PC-9 (cell line): ENCODE data around the gene HOXC10. TPM values are rescaled to one million over a fixed set of nuclear protein-coding genes. Genes with fewer than 3 reads are reported as not detected.

Source experiments
- BruUV-seq: library from RNA; stranded (reverse); fragments of 400-500 nt; replicated peaks from 2 replicates; lab custom pipeline; 2021; lab: Mats Ljungman, UMichigan
- CTCF ChIA-PET: fragments of 300-600 bp; sonication (Branson Sonifier 250); formaldehyde crosslinking; loops from one replicate; lab custom pipeline; 2022; ENCODE audit warnings: antibody characterized with exemption; lab: Charles Lee
- POLR2A ChIA-PET: fragments of 300-600 bp; sonication (Branson Sonifier 250); formaldehyde crosslinking; loops from one replicate; lab custom pipeline; 2022; ENCODE audit warnings: antibody characterized with exemption; ENCODE audit not compliant: unreplicated experiment; lab: Charles Lee
- DNase-seq, 2 experiments: peaks; one replicate each; pipeline versions ENCODE4 v3.0.0 to v3.0.0-alpha.2; 2015 to 2022; ENCODE audit warnings: mixed read lengths in 1 of 2
- H2AFZ ChIP-seq: fragments of 200-600 bp; sonication (generic); 2 replicates; pipeline ENCODE4 v1.8.1; 2017; ENCODE audit warnings: antibody characterized with exemption
- H3F3A ChIP-seq: fragments of 200-600 bp; sonication (generic); 2 replicates; pipeline ENCODE4 v1.8.1; 2017; ENCODE audit warnings: antibody characterized with exemption, mild to moderate bottlenecking, low read depth; ENCODE audit not compliant: insufficient read depth
- H3K27ac ChIP-seq: fragments of 200-600 bp; sonication (generic); 2 replicates; pipeline ENCODE4 v1.6.1; 2016; ENCODE audit warnings: mixed run types
- H3K27me3 ChIP-seq: fragments of 200-600 bp; sonication (generic); 2 replicates; pipeline ENCODE4 v1.6.1; 2016; ENCODE audit warnings: low read depth, mixed run types; ENCODE audit not compliant: insufficient read depth
- H3K36me3 ChIP-seq: fragments of 200-600 bp; sonication (generic); 2 replicates; pipeline ENCODE4 v1.6.1; 2016; ENCODE audit warnings: low read depth, mixed run types
- H3K4me1 ChIP-seq: fragments of 200-600 bp; sonication (generic); replicated peaks from 2 replicates; pipeline ENCODE4 v1.6.1; 2016; ENCODE audit warnings: mixed run types; ENCODE audit not compliant: insufficient read depth
- H3K4me2 ChIP-seq: fragments of 200-600 bp; sonication (generic); 2 replicates; pipeline ENCODE4 v1.6.1; 2017; ENCODE audit warnings: mixed run types
- H3K4me3 ChIP-seq: fragments of 200-600 bp; sonication (generic); 2 replicates; pipeline ENCODE4 v1.6.1; 2016; ENCODE audit warnings: mixed run types
- H3K79me2 ChIP-seq: fragments of 200-600 bp; sonication (generic); 2 replicates; pipeline ENCODE4 v1.6.1; 2017; ENCODE audit warnings: low read depth, mixed run types
- H3K9me2 ChIP-seq: fragments of 200-600 bp; sonication (generic); 2 replicates; pipeline ENCODE4 v1.8.1; 2017; ENCODE audit warnings: mild to moderate bottlenecking; ENCODE audit not compliant: insufficient read depth
- H3K9me3 ChIP-seq: fragments of 200-600 bp; sonication (generic); 2 replicates; pipeline ENCODE4 v1.8.1; 2016; ENCODE audit warnings: low read depth; ENCODE audit not compliant: insufficient read depth
- H4K20me1 ChIP-seq: fragments of 200-600 bp; sonication (generic); 2 replicates; pipeline ENCODE4 v1.8.1; 2017; ENCODE audit not compliant: insufficient read depth
- CTCF ChIP-seq: fragments of 200-600 bp; sonication (generic); conservative IDR thresholded peaks from 2 replicates; pipeline ENCODE4 v1.6.1; 2017; ENCODE audit warnings: mixed run types, antibody characterized with exemption, mild to moderate bottlenecking, moderate library complexity
- EZH2 ChIP-seq: fragments of 200-600 bp; sonication (generic); IDR thresholded peaks from 2 replicates; pipeline ENCODE4 v1.8.0; 2017; ENCODE audit warnings: antibody characterized with exemption, low read depth
- intact Hi-C: fragments of 100-400 bp; cut with micrococcal nuclease; formaldehyde crosslinking; loops from one replicate; pipeline ENCODE4 v1.10.0; 2022; ENCODE audit not compliant: unreplicated experiment
- total RNA-seq: library from RNA; stranded (reverse); gene quantifications from 2 replicates; pipeline ENCODE4 v1.2.3, GENCODE V29; 2021

The HOXC10 gene
- total RNA-seq, 1 experiment from 2014 or later, result 1.1 TPM

- ChIA-PET CTCF (interaction anchor here (0.6 to 2.5 kb wide), 3 partner anchors 13 to 161 kb away, joined by 11 to 32 read pairs (median 13); partner anchors contain the start of gene SMUG1), POLR2A (no interaction called here)
Observed at GRCh38 chr12:54030889-54031471, 46.0 kb downstream of the HOXC10 start.

GRCh38 chr12:54031480-54031879 is 46.5 kb downstream of the HOXC10 start:
- no peaks in the 10 kb centered on the region for H3K27me3 ChIP-seq
- no peak overlapping the region for H3K27ac ChIP-seq
- CTCF ChIA-PET, result interaction anchor here (1.5 to 2.5 kb wide), 3 partner anchors 14 to 160 kb away, joined by 9 to 32 read pairs (median 11); partner anchors contain the start of gene SMUG1
- no peaks in the 10 kb centered on the region for H3K79me2 ChIP-seq
- no peaks in the 10 kb centered on the region for H3F3A ChIP-seq
- POLR2A ChIA-PET, result no interaction called here
- H2AFZ ChIP-seq, result no peak overlapping the region
- H3K4me2 ChIP-seq, result no peak overlapping the region
- no TSS peak for BruUV-seq
- intact Hi-C loops, result no loop called here
- H3K9me2 ChIP-seq, result no peaks in the 10 kb centered on the region
- H3K4me1 ChIP-seq, result 0 out of 2 replicates have a peak, but pooled peaks cover 5% of the 10 kb centered on the region
- H3K9me3 ChIP-seq, result no peaks in the 10 kb centered on the region
- DNase-seq, result no peak
- H3K36me3 ChIP-seq, result no peaks in the 10 kb centered on the region
- H3K4me3 ChIP-seq, result no peak overlapping the region
- no peaks in the 10 kb centered on the region for H4K20me1 ChIP-seq
- TF ChIP-seq EZH2, result no peak
- TF ChIP-seq CTCF, result no peak

More at GRCh38 chr12:54030889-54031471, 46.0 kb downstream of the HOXC10 start:
- Histone ChIP-seq H3K4me1 (0 out of 2 replicates have a peak, but pooled peaks cover 5% of the 10 kb centered on the region), H3K4me3 (no peak overlapping the region), H3K9me3 (no peaks in the 10 kb centered on the region), H4K20me1 (no peaks in the 10 kb centered on the region), H3K4me2 (no peak overlapping the region), H2AFZ (no peak overlapping the region), H3K27me3 (no peaks in the 10 kb centered on the region), H3K79me2 (no peaks in the 10 kb centered on the region), H3K36me3 (no peaks in the 10 kb centered on the region), H3K27ac (no peak overlapping the region), H3F3A (no peaks in the 10 kb centered on the region), H3K9me2 (no peaks in the 10 kb centered on the region)
- no TSS peak for BruUV-seq
- TF ChIP-seq EZH2, result no peak
- no peak for TF ChIP-seq CTCF
- intact Hi-C loops, result no loop called here
- no peak for DNase-seq

- Histone ChIP-seq H3K4me3 (no peak overlapping the region), H3K9me2 (no peaks in the 10 kb centered on the region), H3K27ac (no peak overlapping the region), H2AFZ (no peak overlapping the region), H3K4me2 (no peak overlapping the region), H3K27me3 (no peaks in the 10 kb centered on the region), H3K4me1 (0 out of 2 replicates have a peak, but pooled peaks cover 5% of the 10 kb centered on the region), H3K79me2 (no peaks in the 10 kb centered on the region), H4K20me1 (no peaks in the 10 kb centered on the region), H3K36me3 (no peaks in the 10 kb centered on the region), H3F3A (no peaks in the 10 kb centered on the region), H3K9me3 (no peaks in the 10 kb centered on the region)
- no TSS peak for BruUV-seq
- POLR2A ChIA-PET, result interaction anchor here (0.6 to 0.7 kb wide), 2 partner anchors 134 to 275 kb away, joined by 3 to 8 read pairs; no protein-coding TSS in a partner anchor
- TF ChIP-seq CTCF (no peak), EZH2 (no peak)
- DNase-seq, result no peak
- intact Hi-C loops, result loop anchor here (1.0 to 2.0 kb wide), 2 partner anchors 159 to 169 kb away; no protein-coding TSS in a partner anchor
- CTCF ChIA-PET, result interaction anchor here (0.6 to 2.5 kb wide), 15 partner anchors 8 to 207 kb away, joined by 3 to 32 read pairs (median 9); partner anchors contain the start of gene SMUG1
Observed at GRCh38 chr12:54032086-54032619, 47.2 kb downstream of the HOXC10 start.
